Measurements from ENCODE around the gene OR5AP2.
"Not testable (repeated sequence)": the region's sequence is repeated elsewhere in the genome, so short reads cannot be mapped to it uniquely, and the experiment has no call there.

OR5AP2 gene

DNA sequence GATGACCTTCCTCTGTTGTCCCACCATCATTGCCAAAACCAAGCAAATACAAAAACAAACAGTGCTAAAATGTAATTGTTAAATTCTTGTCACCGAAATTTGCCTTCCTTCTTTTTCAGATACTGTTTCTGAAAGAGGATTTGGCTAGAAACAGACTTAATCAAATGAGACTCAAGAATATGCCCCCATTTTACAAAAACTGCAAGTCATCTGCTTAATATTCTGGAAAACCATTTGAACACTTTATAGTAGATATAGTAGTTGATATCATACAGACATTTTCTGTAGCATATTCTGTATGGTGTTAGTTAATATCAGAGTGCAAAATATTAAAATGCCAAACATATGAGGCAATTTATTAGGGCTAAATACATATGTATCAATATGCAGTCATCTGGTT is 31.1 kb downstream of the OR5AP2 start:
- no peaks in the 10 kb centered on the region for H3K4me1 ChIP-seq (ENCODE audit: control insufficient read depth, insufficient read depth, low read length)

DNA sequence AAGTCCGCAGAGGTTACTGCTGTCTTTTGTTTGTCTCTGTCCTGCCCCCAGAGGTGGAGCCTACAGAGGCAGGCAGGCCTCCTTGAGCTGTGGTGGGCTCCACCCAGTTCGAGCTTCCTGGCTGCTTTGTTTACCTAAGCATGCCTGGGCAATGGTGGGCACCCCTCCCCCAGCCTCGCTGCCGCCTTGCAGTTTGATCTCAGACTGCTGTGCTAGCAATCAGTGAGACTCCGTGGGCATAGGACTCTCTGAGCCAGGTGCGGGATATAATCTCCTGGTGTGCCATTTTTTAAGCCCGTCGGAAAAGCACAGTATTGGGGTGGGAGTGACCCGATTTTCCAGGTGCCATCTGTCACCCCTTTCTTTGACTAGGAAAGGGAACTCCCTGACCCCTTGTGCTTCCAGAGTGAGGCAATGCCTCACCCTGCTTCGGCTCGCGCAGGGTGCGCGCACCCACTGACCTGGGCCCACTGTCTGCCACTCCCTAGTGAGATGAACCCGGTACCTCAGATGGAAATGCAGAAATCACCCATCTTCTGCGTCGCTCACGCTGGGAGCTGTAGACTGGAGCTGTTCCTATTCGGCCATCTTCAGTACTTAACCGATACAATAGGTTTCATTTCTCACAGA is 50.0 kb downstream of the OR5AP2 start:
- H3K36me3 ChIP-seq (ENCODE audit: control insufficient read depth, insufficient read depth, low read length); H3K9ac ChIP-seq (ENCODE audit: low read depth, low read length); H3K4me3 ChIP-seq (ENCODE audit: low read depth, low read length); H3K4me1 ChIP-seq (ENCODE audit: control insufficient read depth, insufficient read depth, low read length); H3K27ac ChIP-seq (ENCODE audit: low read depth, low read length); H3K27me3 ChIP-seq (ENCODE audit: control insufficient read depth, insufficient read depth, low read length): not testable (repeated sequence)
- peaks cover 14% of the 10 kb centered on the region for H3K9me3 ChIP-seq (ENCODE audit: control insufficient read depth, insufficient read depth, low read length)

More for the DNA sequence above, 31.1 kb downstream of the OR5AP2 start:
- Histone ChIP-seq H3K4me3 (ENCODE audit: low read depth, low read length) (no peak overlapping the region), H3K36me3 (ENCODE audit: control insufficient read depth, insufficient read depth, low read length) (no peaks in the 10 kb centered on the region), H3K27me3 (ENCODE audit: control insufficient read depth, insufficient read depth, low read length) (no peaks in the 10 kb centered on the region), H3K27ac (ENCODE audit: low read depth, low read length) (no peak overlapping the region), H3K9me3 (ENCODE audit: control insufficient read depth, insufficient read depth, low read length) (no peaks in the 10 kb centered on the region), H3K9ac (ENCODE audit: low read depth, low read length) (no peak overlapping the region)
